ENCODE results near the gene BZW2. TPM values are rescaled to one million over a fixed set of nuclear protein-coding genes. Genes with fewer than 3 reads are reported as not detected.

The BZW2 gene
- total RNA-seq, 2 donors from 2014 or later = 19.5 to 40.9 TPM

GRCh38 chr7:16697507-16698199 is 51.7 kb downstream of the BZW2 start:
- Histone ChIP-seq H3K4me1 (ENCODE audit: control insufficient read depth in 1 of 2, low read depth in 2 of 2) (peaks cover 10 to 30% of the 10 kb centered on the region in 2 donors), H3K27me3 (replicated peaks; ENCODE audit: insufficient read depth) (no peaks in the 10 kb centered on the region), H3K4me3 (no peak overlapping the region), H3K36me3 (no peaks in the 10 kb centered on the region), H3K9me3 (no peaks in the 10 kb centered on the region), H3K27ac (peak overlapping the region in 1 of 2 donors; percentile 8)
- ATAC-seq (ENCODE audit: insufficient number of reproducible peaks, low FRiP score, low read depth) = no peak
- no peak for TF ChIP-seq CTCF (IDR thresholded peaks at IDR 0.05)
- DNase-seq (ENCODE audit: low spot score) = no peak

GRCh38 chr7:16698200-16698905 is 52.4 kb downstream of the BZW2 start:
- H3K4me1 ChIP-seq (ENCODE audit: control insufficient read depth in 1 of 2, low read depth in 2 of 2) = peaks cover 10 to 30% of the 10 kb centered on the region in 2 donors
- DNase-seq (ENCODE audit: low spot score) (no peak), ATAC-seq (ENCODE audit: insufficient number of reproducible peaks, low FRiP score, low read depth) (no peak)
- no peaks in the 10 kb centered on the region for H3K36me3 ChIP-seq
- no peak for TF ChIP-seq CTCF (IDR thresholded peaks at IDR 0.05)
- no peaks in the 10 kb centered on the region for H3K9me3 ChIP-seq
- H3K4me3 ChIP-seq = no peak overlapping the region
- no peaks in the 10 kb centered on the region for H3K27me3 ChIP-seq (replicated peaks; ENCODE audit: insufficient read depth)
- H3K27ac ChIP-seq = peak overlapping the region; percentile 8 to 15

GRCh38 chr7:16702441-16702840 is 56.5 kb downstream of the BZW2 start:
- no peaks in the 10 kb centered on the region for H3K9me3 ChIP-seq
- no peak overlapping the region for H3K4me3 ChIP-seq
- no peak for DNase-seq (ENCODE audit: low spot score)
- no peaks in the 10 kb centered on the region for H3K27me3 ChIP-seq (replicated peaks; ENCODE audit: insufficient read depth)
- H3K4me1 ChIP-seq (ENCODE audit: control insufficient read depth in 1 of 2, low read depth in 2 of 2) = peaks cover 10 to 30% of the 10 kb centered on the region in 2 donors
- no peak for ATAC-seq (ENCODE audit: insufficient number of reproducible peaks, low FRiP score, low read depth)
- no peak overlapping the region for H3K27ac ChIP-seq
- TF ChIP-seq CTCF (IDR thresholded peaks at IDR 0.05) = no peak
- peaks cover 4% of the 10 kb centered on the region for H3K36me3 ChIP-seq

- no peak overlapping the region for H3K27ac ChIP-seq
- no peak for DNase-seq (ENCODE audit: low spot score)
These were observed 62.5 kb downstream of the BZW2 start for GRCh38 chr7:16708511-16708910.

More at GRCh38 chr7:16708511-16708910, 62.5 kb downstream of the BZW2 start:
- H3K27me3 ChIP-seq (replicated peaks; ENCODE audit: insufficient read depth) = no peaks in the 10 kb centered on the region
- peaks cover 4% of the 10 kb centered on the region for H3K36me3 ChIP-seq
- no peak overlapping the region for H3K4me3 ChIP-seq
- no peaks in the 10 kb centered on the region for H3K4me1 ChIP-seq (ENCODE audit: control insufficient read depth in 1 of 2, low read depth in 2 of 2)
- TF ChIP-seq CTCF (IDR thresholded peaks at IDR 0.05) = no peak
- H3K9me3 ChIP-seq = no peaks in the 10 kb centered on the region
- ATAC-seq (ENCODE audit: insufficient number of reproducible peaks, low FRiP score, low read depth) = no peak
